GM21367 (cell line): Measurements from ENCODE around the gene ADGRA1.
"Not testable (repeated sequence)": the region's sequence is repeated elsewhere in the genome, so short reads cannot be mapped to it uniquely, and the experiment has no call there.

Source experiments
- ATAC-seq: cut with Tn5 transposase; IDR thresholded peaks from one replicate; pipeline ENCODE4 v1.9.1; 2021; ENCODE audit not compliant: unreplicated experiment

ADGRA1 gene

DNA sequence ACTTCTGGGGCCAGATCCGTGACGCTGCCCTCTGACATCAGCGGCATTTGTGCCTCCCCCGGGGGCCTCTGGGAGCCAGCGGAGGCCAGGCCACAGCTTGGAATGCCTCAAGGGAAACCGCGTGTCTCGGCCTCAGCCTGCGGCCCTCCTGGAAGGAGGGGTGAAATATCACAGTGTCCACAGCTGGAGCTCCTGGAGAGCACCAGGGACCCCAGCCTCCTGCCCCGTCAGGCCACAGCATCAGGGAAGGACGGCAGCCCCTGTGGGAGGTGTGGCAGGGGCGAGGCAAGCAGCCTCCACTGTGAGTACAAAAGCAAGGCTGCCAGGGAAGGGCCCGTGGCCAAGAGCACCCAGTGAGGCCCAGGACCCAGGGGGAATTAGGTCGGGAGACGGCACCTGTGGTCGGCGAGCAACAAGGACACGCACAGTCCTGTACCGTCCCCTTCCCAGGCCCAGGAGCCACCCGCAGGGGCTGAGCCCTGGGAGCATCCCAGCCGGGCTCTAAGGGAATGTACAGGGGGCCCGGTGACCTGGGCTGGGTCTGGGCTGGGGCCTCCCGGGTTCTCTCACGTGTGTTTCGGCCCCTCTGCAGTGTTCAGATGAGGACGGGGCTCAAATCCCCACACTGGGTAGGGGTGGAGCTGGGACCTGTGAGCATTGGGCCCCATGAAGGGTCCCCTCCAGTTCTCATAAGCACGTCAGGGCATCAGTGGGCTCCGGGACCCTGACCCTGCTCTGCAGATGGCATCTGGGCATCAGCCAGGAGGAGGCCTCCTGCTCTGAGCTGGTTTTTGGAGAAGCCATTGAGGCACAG is 53.6 kb downstream of the ADGRA1 start:
- no peak for ATAC-seq

DNA sequence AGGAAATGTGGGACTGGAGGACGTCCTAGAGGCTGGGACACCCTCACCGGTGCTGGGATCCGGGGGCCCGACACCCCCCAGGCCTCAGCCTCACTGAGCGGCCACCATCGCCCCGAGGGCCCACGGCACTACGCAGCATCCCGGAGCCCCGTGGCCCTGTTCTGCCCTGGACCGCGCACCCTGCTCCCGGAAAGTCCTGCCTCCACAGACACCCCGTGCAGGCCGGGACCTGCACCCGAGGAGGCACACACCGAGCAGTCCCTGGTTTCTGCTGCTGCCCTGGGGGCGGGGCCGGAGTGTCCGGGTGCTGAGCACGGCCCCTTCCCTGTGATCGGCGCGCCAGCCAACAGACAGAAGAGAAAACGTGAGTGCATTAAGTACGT is 54.2 kb downstream of the ADGRA1 start:
- ATAC-seq, result no peak

DNA sequence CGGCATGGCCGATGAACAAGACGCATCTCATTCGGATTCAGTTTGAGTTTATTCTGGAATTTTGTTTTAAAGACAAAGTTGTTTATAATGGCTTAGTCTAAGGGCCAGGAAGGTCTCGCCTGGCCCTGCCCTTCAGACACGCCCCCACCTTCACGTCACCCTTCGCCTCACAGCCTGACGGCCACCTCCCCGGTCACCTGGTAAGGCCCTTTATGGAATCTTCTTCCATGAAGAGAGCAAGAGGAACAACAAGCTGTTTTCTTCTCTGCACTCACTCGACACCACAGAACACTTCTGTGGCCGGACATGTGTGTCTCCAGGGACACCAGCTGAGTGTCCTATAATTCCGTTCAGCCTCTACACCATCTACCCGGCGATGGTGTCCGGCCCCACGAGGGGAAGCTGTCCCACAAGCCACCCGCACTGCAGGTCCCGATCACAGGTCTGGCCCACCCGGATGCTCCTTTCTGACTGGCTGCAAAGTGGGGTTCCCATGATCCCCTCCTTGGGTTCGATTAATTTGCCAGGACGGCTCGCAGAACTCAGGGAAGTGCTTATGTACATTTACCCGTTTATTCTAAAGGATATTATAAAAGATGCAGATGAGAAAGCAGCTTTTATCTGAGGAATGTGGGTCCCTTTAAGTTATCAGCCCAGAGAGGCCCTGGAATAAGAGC is 54.9 kb downstream of the ADGRA1 start:
- no peak for ATAC-seq

DNA sequence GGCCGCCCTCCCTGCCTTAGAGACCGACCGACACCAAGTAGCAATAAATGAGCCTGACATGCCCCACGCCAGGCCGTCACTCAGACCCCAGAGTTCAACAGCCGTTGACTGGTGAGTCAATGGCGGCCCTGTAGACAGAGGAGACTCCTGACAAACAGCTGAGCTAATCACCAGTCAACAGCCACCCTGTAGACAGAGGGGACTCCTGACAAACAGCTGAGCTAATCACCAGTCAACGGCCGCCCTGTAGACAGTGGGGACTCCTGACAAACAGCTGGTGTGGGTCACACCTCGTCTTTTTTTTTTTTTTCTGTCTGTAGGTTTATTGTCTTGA is 55.4 kb downstream of the ADGRA1 start:
- no peak for ATAC-seq

DNA sequence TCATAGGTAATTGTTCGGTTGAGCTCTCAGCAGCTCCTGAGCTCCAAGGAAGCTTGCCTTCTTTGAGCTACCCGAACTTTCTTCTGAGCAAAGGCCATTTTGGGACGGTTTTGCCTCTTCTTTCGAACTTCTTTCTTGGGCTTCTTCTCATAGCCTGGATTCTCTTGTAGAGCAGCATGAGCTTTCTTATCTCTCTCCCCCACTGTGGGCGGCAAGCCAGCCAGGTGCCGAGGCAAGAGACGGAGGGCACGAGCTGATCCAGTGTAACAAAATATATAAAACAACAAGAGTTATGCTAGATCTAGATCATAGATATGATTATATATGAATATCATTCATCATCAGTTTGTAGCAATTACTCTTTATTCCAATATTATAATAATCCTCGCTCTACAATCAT is 55.8 kb downstream of the ADGRA1 start:
- no peak for ATAC-seq

DNA sequence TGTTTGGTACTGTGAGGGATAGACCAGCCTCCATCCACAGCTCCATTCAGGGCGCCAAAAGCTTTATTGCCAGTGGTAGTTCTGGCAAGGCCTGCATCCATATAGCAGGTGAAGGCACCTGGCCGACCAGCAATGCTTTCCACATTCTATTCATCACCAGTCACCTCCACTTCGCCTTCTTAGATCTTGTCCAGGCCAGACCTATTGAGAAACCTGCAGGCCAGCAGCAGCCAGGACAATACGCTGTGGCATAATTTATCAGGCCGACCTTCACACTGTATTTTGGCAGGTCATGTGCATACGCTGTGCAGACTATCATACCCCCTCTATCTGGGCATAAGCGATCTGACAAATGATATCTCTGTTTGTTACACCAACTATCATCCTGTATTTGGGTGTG is 57.0 kb downstream of the ADGRA1 start:
- ATAC-seq, result no peak

DNA sequence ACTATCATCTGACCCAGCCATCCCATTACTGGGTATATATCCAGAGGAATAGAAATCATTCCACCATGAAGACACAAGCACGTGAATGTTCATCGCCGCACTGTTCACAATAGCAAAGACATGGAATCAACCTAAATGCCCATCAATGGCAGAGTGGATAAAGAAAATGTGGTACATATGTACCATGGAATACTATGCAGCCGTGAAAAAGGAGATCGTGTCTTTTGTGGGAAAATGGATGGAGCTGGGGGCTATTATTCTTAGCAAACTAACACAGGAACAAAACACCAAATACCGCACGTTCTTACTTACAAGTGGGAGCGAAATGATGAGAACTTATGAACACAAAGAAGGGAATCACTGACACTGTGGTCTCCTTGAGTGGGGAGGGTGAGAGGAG is 62.5 kb downstream of the ADGRA1 start:
- ATAC-seq, result no peak

DNA sequence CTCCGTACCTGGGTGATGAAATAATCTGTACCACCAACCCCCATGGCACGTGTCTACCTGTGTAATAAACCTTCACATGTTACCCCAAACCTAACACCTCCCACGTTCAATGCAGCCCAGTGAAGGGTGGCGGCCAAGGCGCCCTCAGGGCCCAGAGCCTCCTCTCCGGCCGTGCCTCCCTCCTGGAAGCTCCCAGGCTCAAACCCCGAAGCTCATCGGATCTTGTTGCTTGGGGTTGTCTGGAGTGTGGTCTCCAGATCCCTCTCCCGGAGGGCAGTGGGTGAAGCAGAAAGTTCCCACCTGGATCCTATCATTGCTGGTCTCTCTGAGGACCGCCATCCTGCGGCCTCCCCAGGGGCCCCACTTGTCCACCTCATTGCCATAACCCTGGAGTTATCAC is 62.9 kb downstream of the ADGRA1 start:
- ATAC-seq, result no peak

DNA sequence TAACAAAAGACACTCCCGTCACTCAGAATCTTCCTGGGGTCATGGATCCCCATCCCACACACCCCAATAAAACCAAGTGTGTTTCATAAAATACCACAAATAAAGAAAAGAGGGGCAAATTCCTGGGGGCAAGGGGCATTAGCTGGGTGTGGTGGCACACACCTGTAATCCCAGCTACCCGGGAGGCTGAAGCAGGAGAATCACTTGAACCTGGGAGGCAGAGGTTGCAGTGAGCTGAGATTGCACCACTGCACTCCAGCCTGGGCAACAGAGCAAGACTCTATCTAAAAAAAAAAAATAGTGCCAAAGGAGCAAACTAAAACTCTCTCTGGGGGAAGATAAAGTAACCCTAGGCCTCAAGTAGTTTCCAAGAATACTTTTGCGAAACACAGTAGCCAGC is 63.3 kb downstream of the ADGRA1 start:
- ATAC-seq, result not testable (repeated sequence)

DNA sequence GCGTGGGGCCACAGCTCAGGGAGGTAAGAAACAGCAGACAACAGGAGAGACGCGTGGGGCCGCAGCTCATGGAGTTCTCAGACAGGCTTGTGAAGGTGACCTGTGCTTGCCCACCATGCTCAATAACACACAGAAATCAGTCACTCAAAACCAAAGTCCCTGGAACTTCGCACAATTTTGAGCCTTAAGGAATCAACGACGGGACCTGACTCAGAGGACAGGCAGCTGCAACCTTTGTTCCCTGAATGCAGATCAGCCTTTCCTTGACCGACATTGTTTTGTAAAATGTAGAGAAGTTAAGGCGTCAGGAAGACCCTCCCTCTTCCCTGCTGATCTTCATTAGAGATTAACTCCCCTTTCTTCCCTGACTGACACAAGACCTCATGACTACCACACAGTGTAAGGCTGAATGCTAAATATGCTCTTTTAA is 63.8 kb downstream of the ADGRA1 start:
- ATAC-seq, result no peak

DNA sequence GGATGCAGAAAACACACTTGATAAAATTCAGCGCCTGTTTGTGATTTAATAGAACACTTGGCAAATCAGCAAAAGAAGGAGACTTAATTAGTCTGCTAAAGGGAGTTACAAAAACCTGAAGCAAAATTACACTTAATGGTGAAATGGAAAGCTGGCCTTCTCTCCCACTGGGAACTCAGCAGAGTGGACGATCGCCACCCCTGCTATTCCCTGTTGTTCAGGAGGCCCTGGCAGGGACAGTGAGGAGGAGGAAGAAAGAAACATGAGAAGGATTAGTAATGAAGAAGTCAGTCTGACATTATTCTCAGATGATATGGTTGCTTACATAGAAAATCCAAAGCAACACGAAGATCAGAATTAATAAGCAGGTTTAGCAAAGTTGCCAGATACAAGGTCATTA is 66.7 kb downstream of the ADGRA1 start:
- no peak for ATAC-seq

DNA sequence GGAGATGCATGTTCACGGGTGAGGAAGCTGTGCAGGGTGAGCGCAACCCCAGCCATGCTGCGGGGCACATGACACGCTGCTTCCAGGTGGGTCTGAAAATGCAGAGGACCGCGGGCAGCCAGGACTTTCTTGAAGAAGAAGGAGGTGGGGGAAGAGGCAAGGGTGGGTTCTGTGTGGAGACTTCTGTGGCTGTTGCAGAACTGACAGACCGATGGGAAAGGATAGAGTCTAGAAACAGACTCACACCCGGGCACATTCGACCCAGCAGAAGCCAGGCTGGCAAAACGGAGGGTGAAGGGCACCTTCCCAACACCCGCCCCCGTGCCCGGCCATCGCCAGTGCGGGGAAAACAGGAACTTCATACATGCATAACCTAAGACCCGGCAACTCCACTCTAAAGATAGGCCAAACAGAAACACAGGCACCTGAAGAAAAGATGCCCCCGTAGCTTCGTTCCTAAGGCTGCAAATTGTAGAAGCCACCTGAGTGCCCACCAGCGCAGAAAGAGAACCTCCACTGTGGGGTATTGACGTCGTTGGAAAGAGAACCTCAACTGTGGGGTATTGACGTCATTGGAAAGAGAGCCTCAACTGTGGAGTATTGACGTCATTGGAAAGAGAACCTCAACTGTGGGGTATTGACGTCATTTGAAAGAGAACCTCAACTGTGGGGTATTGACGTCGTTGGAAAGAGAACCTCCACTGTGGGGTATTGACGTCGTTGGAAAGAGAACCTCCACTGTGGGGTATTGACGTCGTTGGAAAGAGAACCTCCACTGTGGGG is 67.5 kb downstream of the ADGRA1 start:
- ATAC-seq, result no peak

DNA sequence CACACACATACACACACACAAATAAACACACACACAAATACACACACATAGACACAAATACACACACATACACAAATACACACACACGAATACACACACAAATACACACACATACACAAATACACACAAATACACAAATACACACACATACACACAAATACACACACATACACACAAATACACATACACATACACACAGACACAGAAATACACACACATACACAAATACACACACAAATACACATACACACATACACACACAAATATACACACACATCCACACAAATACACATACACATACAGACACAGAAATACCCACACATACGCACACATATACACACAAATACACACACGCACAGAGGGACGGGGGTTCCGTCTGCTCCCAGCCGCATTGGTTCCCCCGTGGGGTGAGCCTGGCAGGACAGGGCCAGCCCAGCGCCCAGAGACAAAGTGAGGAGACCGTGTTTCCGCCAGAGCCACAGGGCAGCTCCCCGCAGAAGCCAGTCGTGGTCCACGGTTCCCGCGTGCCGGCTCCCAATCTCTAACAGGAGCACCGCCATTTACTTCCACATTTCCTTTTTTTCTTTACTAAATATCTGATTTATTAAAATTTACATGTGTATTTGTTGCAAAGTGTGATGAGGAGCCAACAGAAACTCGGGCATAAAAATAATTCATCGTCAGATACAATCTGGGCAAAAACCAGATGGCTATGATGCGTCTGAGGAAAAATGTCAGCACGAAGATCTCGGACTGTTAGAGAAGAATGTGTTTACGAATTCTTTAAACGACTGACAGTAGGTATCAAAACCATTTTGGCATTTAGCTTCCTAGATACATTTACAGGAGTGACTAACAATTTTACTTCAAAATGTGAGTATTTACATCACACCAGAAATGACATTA is 69.2 kb downstream of the ADGRA1 start:
- no peak for ATAC-seq

DNA sequence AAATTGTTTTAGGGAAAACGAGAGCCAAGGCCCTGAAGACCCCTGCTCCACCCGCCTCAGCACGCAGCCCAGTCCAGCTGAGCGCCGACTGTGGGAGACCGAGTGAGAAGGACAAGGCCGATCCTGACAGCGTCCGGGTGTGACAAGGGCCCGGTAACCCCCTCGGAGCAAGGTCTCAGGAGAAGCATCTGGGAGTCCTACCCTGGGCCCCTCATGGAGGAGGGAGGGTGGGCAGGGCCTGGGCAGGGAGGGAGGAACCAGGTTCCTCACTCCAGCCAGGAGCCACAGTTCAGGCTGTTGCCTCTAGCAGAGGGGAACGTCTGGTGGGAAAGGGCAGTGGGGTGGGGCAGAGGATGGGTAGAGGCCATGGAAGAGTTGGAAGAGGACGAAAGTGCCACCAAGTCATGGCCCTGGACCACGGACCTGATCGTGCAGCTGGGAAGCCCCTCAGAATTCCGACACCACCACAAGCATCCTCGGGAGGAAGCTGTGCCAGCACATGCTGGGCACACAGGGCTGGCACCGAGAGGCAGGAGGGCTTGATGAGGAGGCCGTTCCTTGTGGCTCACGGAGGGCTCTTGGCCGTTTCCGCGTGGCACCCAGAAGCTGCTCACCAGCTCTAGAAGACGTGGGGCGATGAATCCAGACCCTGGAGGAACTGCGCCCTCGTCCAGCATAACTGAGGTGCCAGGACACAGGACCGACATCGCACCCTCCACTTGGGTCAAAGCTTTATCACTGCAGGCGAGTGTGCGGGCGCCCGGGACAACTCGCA is 70.1 kb downstream of the ADGRA1 start:
- no peak for ATAC-seq

DNA sequence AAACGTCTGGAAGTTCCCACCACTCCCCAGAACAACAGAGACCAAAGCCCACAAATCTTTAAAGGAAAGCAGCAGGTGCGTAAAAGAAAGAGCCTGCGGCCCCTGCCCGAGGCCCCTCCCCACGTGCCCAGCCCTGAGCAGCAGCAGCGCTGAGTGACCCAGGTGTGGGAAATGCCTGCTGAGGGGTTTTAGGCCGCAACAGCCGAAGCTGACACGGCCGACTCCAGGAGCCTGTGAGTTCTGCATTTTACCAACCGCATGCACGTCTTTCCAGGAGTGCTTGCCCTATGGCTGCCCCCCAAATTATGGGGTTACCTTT is 70.7 kb downstream of the ADGRA1 start:
- ATAC-seq, result no peak

DNA sequence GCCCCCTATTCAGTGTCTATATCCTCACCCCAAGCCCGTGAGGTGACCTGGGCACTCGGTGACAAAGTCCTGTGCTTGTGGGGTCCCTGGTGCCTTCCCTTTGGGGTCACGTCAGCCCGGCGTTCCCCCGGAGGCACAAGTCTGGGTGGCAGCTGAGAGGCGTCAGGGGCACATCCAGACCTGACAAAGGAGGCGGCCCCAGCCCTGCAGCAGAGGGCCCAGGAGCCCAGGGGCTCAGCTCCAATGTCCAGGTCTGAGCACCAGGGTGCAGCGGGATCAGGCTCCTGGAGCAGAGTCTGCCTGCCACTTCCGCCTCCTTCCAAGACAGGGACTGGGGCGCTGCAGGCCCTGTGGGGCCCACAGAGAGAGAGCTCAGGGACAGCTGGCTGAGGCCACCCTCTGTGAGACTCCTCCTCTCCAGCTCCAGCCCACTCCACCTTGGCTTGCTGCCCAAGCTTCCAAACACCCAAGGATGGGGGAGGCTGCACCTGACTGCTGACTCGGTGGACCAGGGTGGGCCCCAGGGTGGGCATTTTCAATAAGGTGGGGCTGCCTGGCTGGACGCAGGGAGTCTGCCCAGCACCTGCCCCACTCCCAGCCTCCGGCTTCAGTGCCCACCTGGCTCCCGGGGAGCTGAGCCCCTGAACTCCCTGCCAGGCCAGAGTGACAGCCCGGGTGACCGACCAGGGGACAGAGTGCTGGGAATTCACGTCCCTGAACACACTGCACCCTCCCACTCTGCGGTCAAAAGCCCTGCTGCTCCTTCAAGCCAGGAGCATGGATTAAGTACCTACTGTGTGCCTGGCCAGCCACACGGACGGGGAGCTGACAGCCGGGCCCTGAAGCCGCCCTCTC is 71.3 kb downstream of the ADGRA1 start:
- ATAC-seq, result no peak

DNA sequence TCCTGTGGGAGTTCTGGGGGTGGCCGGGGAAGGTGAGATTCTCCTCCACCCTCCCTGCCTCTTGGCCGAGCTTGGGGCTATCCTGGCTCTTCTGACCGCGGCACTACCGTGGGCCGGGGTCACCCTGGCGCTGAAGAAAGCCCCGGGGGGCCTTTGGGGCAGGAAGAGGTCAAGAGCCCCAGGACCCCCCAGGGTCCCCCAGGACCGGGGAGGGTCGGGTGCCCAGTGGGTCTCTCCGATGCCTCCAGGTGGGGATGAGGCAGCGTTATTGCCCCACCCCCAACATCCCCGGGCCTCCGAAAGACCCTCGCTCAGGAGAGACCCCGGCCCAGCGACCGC is 71.9 kb downstream of the ADGRA1 start:
- no peak for ATAC-seq

DNA sequence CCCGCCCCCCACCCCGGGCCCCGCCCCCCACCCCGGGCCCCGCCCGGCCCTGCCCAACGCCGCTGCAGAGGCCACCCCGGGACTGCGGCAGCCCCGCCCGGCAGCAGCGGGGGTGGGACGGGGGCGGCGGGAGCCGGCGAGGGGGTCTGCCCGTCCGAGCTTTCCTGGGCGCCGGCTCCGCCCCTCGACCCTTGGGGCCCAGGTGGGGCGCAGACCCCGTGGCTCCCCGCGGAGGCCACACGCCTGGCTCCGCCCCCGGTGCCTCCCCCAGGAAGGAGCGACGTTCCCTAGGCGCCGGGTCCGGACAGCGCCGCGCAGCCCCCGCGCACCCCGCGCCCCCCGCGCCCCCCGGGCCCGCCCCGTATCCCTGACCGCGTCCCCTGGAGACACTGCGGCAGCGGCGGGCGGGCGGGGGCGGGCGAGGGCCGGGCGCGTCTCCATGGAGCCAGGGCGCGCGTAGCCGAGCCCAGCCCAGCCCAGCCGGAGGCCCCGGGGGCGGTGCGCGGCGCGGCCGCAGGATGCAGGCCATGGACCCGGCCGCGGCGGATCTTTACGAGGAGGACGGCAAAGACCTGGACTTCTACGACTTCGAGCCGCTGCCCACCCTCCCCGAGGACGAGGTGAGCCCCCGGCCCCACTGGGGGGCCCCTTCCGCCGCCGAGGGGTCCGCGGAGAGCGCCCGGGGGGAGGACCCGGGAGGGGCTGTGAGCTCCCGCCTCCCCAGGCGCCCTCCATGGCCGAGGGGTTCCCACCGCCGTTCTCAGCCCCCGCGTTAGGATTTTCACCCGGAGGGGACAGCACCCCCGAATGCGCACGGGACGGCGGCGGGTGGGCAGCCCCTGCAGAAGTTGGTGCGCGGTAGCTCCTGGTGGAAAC is 72.5 kb downstream of the ADGRA1 start, which contains the start of gene KNDC1:
Gene KNDC1, plus strand, starts transcription at position 270 of the 876 bp plus-strand sequence. Its CDS starts 249 bp downstream, at position 519.
- ATAC-seq, result no peak
